Astrocyte (in vitro differentiated cells and primary cell): Measurements from ENCODE around the gene MAS1L.
"Not testable (repeated sequence)": the region's sequence is repeated elsewhere in the genome, so short reads cannot be mapped to it uniquely, and the experiment has no call there.

ENCODE experiments used
- CTCF ChIP-seq: IDR thresholded peaks from 2 replicates; pipeline ENCODE4 v1.5.1; 2011; ENCODE audit warnings: low read depth, mild to moderate bottlenecking, inconsistent platforms, low read length, moderate library complexity; ENCODE audit not compliant: insufficient read depth
- EZH2 ChIP-seq: IDR thresholded peaks from 2 replicates; pipeline ENCODE4 v1.6.1; 2012; ENCODE audit warnings: mild to moderate bottlenecking, low read length, inconsistent platforms; ENCODE audit not compliant: insufficient read depth

- not testable (repeated sequence) for TF ChIP-seq CTCF, EZH2
Observed at GRCh38 chr6:29444031-29444430, 43.7 kb downstream of the MAS1L start.
